Liver (tissue), 2 donors: ENCODE measurements around the gene PDE3B.

Experiments
- TAF1 ChIP-seq: conservative IDR thresholded peaks from 2 replicates; pipeline ENCODE4 v1.6.1; 2016; ENCODE audit warnings: antibody characterized with exemption, mild to moderate bottlenecking
- TF ChIP-seq, protein P1 (sequence below): IDR thresholded peaks from 2 replicates; pipeline ENCODE4 v1.6.1; 2016; ENCODE audit warnings: antibody characterized with exemption
- TF ChIP-seq, protein P2 (sequence below): IDR thresholded peaks from 2 replicates; pipeline ENCODE4 v1.6.1; 2016; ENCODE audit warnings: antibody characterized with exemption, mild to moderate bottlenecking
- donor health status: healthy.

GRCh38 chr11:14764179-14764578, 120.6 kb downstream of the PDE3B start:
- TF ChIP-seq, protein P1, sequence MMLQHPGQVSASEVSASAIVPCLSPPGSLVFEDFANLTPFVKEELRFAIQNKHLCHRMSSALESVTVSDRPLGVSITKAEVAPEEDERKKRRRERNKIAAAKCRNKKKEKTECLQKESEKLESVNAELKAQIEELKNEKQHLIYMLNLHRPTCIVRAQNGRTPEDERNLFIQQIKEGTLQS = no peak
- TF ChIP-seq, protein P2, sequence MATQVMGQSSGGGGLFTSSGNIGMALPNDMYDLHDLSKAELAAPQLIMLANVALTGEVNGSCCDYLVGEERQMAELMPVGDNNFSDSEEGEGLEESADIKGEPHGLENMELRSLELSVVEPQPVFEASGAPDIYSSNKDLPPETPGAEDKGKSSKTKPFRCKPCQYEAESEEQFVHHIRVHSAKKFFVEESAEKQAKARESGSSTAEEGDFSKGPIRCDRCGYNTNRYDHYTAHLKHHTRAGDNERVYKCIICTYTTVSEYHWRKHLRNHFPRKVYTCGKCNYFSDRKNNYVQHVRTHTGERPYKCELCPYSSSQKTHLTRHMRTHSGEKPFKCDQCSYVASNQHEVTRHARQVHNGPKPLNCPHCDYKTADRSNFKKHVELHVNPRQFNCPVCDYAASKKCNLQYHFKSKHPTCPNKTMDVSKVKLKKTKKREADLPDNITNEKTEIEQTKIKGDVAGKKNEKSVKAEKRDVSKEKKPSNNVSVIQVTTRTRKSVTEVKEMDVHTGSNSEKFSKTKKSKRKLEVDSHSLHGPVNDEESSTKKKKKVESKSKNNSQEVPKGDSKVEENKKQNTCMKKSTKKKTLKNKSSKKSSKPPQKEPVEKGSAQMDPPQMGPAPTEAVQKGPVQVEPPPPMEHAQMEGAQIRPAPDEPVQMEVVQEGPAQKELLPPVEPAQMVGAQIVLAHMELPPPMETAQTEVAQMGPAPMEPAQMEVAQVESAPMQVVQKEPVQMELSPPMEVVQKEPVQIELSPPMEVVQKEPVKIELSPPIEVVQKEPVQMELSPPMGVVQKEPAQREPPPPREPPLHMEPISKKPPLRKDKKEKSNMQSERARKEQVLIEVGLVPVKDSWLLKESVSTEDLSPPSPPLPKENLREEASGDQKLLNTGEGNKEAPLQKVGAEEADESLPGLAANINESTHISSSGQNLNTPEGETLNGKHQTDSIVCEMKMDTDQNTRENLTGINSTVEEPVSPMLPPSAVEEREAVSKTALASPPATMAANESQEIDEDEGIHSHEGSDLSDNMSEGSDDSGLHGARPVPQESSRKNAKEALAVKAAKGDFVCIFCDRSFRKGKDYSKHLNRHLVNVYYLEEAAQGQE = no peak
- no peak for TF ChIP-seq TAF1
